Activated CD4-positive, alpha-beta T cell treated with anti-CD3 and anti-CD28 coated beads, Interleukin-2, Interleukin-6, amounts not matched to agents 100 ng/mL and 50 ng/mL, durations not matched to agents 16 hours and 8 hours (primary cell): Measurements from ENCODE around the gene WNK1.

Source experiments
- DNase-seq: peaks from one replicate; pipeline ENCODE4 v3.0.0-alpha.2; 2020

The WNK1 gene

GRCh38 chr12:958588-959123, 206.3 kb downstream of the WNK1 start:
- DNase-seq: no peak
